Prostate gland (tissue), 2 donors: ENCODE measurements around the gene SARDH. TPM values are rescaled to one million over a fixed set of nuclear protein-coding genes. Genes with fewer than 3 reads are reported as not detected.

ENCODE experiments used
- DNase-seq: peaks from one replicate; pipeline ENCODE4 v3.0.0-alpha.2; 2019; ENCODE audit warnings: low spot score
- H3K27ac ChIP-seq, 2 donors: fragments of 200-600 bp; sonication (generic); 2 replicates each; pipeline ENCODE4 v1.5.1; 2017 to 2019
- H3K27me3 ChIP-seq: fragments of 200-600 bp; sonication (generic); replicated peaks from 2 replicates; pipeline ENCODE4 v1.5.1; 2019; ENCODE audit not compliant: insufficient read depth
- H3K36me3 ChIP-seq, 2 donors: fragments of 200-600 bp; sonication (generic); 1 replicate in 1 of 2; 2 replicates in 1 of 2; pipeline versions ENCODE4 v1.5.1 to v1.8.1; 2017 to 2019
- H3K4me1 ChIP-seq: fragments of 200-600 bp; sonication (generic); replicated peaks from 2 replicates; pipeline ENCODE4 v1.5.1; 2019
- H3K4me3 ChIP-seq, 2 donors: fragments of 200-600 bp; sonication (generic); 2 replicates each; pipeline ENCODE4 v1.5.1; 2017 to 2019
- H3K9me3 ChIP-seq: fragments of 200-600 bp; sonication (generic); 2 replicates; pipeline ENCODE4 v1.5.1; 2017
- CTCF ChIP-seq, 4 experiments: fragments of 200-600 bp in 2 of 4; fragments of 450-650 bp in 2 of 4; sonication (generic) in 2 of 4; IDR thresholded peaks; 1 replicate in 3 of 4; 2 replicates in 1 of 4; pipeline ENCODE4 v1.5.1; 2016 to 2019; ENCODE audit warnings: antibody characterized with exemption in 4 of 4, mild to moderate bottlenecking in 2 of 4, moderate library complexity in 2 of 4
- POLR2A ChIP-seq: fragments of 450-650 bp; IDR thresholded peaks from one replicate; pipeline ENCODE4 v1.6.1; 2016; ENCODE audit warnings: antibody characterized with exemption, mild to moderate bottlenecking
- POLR2AphosphoS5 ChIP-seq: sonication (generic); formaldehyde crosslinking; IDR thresholded peaks from one replicate; pipeline ENCODE4 v1.6.1; 2017; ENCODE audit warnings: antibody characterized with exemption
- WGBS: methylation state at CpG from one replicate; pipeline ENCODE4 v1.1.5; 2018; 5-methylcytosine and 5-hydroxymethylcytosine counted together
- intact Hi-C: fragments of 100-400 bp; cut with DNase I; formaldehyde crosslinking; loops from one replicate; pipeline ENCODE4 v1.14.2; 2022
- total RNA-seq, 2 donors: library from RNA; depleted of rRNA; stranded (reverse); fragments of >200 nt; gene quantifications; one replicate each; pipeline ENCODE4 v1.1.0, GENCODE V29; 2016

SARDH gene
- total RNA-seq, 2 donors from 2014 or later = 6.7 to 7.2 TPM

GRCh38 chr9:133701321-133701980 is 36.7 kb downstream of the SARDH start:
- no peak overlapping the region for H3K4me3 ChIP-seq
- H3K27me3 ChIP-seq = no peaks in the 10 kb centered on the region
- H3K9me3 ChIP-seq = no peaks in the 10 kb centered on the region
- TF ChIP-seq POLR2A = no peak
- TF ChIP-seq CTCF (IDR thresholded peaks at IDR 0.05) = no peak
- no peak for TF ChIP-seq POLR2AphosphoS5
- DNase-seq = no peak
- intact Hi-C loops = no loop called here
- WGBS = 77% methylated on average over 33 of the region's 33 CpGs
- H3K27ac ChIP-seq = no peak overlapping the region
- H3K36me3 ChIP-seq = no peaks in the 10 kb centered on the region
- no peaks in the 10 kb centered on the region for H3K4me1 ChIP-seq

- no peak overlapping the region for H3K4me3 ChIP-seq
- H3K4me1 ChIP-seq = no peaks in the 10 kb centered on the region
- DNase-seq = no peak
- TF ChIP-seq CTCF (IDR thresholded peaks at IDR 0.05) (no peak), POLR2AphosphoS5 (no peak), POLR2A (no peak)
- no peak overlapping the region for H3K27ac ChIP-seq
- intact Hi-C loops = no loop called here
- no peaks in the 10 kb centered on the region for H3K27me3 ChIP-seq
- H3K9me3 ChIP-seq = no peaks in the 10 kb centered on the region
- no peaks in the 10 kb centered on the region for H3K36me3 ChIP-seq
- 83% methylated on average over 4 of the region's 4 CpGs for WGBS
Observed at GRCh38 chr9:133700819-133701320, 37.3 kb downstream of the SARDH start.

- no peaks in the 10 kb centered on the region for H3K27me3 ChIP-seq
- 97% methylated on average over 6 of the region's 6 CpGs for WGBS
- no peak for TF ChIP-seq POLR2A
- TF ChIP-seq POLR2AphosphoS5 = no peak
- no peak for TF ChIP-seq CTCF (IDR thresholded peaks at IDR 0.05)
Observed at GRCh38 chr9:133699546-133699945, 38.6 kb downstream of the SARDH start.

GRCh38 chr9:133696071-133696472 is 42.1 kb downstream of the SARDH start:
- H3K27me3 ChIP-seq = no peaks in the 10 kb centered on the region
- no peak overlapping the region for H3K4me3 ChIP-seq
- H3K36me3 ChIP-seq = no peaks in the 10 kb centered on the region
- H3K4me1 ChIP-seq = no peaks in the 10 kb centered on the region
- H3K27ac ChIP-seq = no peak overlapping the region
- intact Hi-C loops = no loop called here
- TF ChIP-seq CTCF (IDR thresholded peaks at IDR 0.05) (no peak), POLR2A (no peak), POLR2AphosphoS5 (no peak)
- no peaks in the 10 kb centered on the region for H3K9me3 ChIP-seq
- WGBS = 73% methylated on average over 9 of the region's 12 CpGs
- DNase-seq = no peak

More at GRCh38 chr9:133699546-133699945, 38.6 kb downstream of the SARDH start:
- Histone ChIP-seq H3K4me1 (no peaks in the 10 kb centered on the region), H3K9me3 (no peaks in the 10 kb centered on the region), H3K27ac (no peak overlapping the region), H3K36me3 (no peaks in the 10 kb centered on the region), H3K4me3 (no peak overlapping the region)
- no peak for DNase-seq
- intact Hi-C loops = no loop called here

GRCh38 chr9:133694686-133695085 is 43.5 kb downstream of the SARDH start:
- WGBS = 64% methylated on average over 3 of the region's 3 CpGs
- intact Hi-C loops = no loop called here
- no peak overlapping the region for H3K27ac ChIP-seq
- no peaks in the 10 kb centered on the region for H3K9me3 ChIP-seq
- H3K4me1 ChIP-seq = no peaks in the 10 kb centered on the region
- DNase-seq = no peak
- no peak for TF ChIP-seq POLR2AphosphoS5
- no peak for TF ChIP-seq POLR2A
- TF ChIP-seq CTCF (IDR thresholded peaks at IDR 0.05) = no peak
- no peak overlapping the region for H3K4me3 ChIP-seq
- no peaks in the 10 kb centered on the region for H3K36me3 ChIP-seq
- no peaks in the 10 kb centered on the region for H3K27me3 ChIP-seq
